MCF 10A (cell line): ENCODE measurements around the gene PTPN2. TPM values are rescaled to one million over a fixed set of nuclear protein-coding genes. Genes with fewer than 3 reads are reported as not detected.

Source experiments
- BruUV-seq: library from RNA; stranded (reverse); fragments of 400-500 nt; replicated peaks from 2 replicates; lab custom pipeline; 2021; lab: Mats Ljungman, UMichigan
- CTCF ChIA-PET: fragments of 300-600 bp; sonication (Branson Sonifier 250); formaldehyde crosslinking; extraction: SDS; loops from one replicate; lab custom pipeline; 2021; ENCODE audit warnings: antibody characterized with exemption, inconsistent platforms; lab: Yijun Ruan, JAX
- POLR2A ChIA-PET: fragments of 300-600, 350-650 bp; sonication (Branson Sonifier 250); formaldehyde crosslinking; extraction: SDS; loops from one replicate; lab custom pipeline; 2020; ENCODE audit warnings: antibody characterized with exemption, inconsistent platforms; lab: Yijun Ruan, JAX
- DNase-seq: peaks from one replicate; pipeline ENCODE4 v3.0.0-alpha.2; 2018; ENCODE audit not compliant: unreplicated experiment
- H3K27ac Mint-ChIP-seq: one replicate; pipeline ENCODE4 v1.8.0; 2022; ENCODE audit warnings: mild to moderate bottlenecking, low read depth, mixed read lengths; ENCODE audit not compliant: unreplicated experiment
- H3K27me3 Mint-ChIP-seq: one replicate; pipeline ENCODE4 v1.8.0; 2022; ENCODE audit warnings: mixed read lengths; ENCODE audit not compliant: insufficient read depth, unreplicated experiment
- H3K36me3 Mint-ChIP-seq: one replicate; pipeline ENCODE4 v1.8.0; 2022; ENCODE audit warnings: mild to moderate bottlenecking, moderate library complexity, mixed read lengths; ENCODE audit not compliant: insufficient read depth, unreplicated experiment
- H3K4me1 Mint-ChIP-seq: one replicate; pipeline ENCODE4 v1.8.0; 2022; ENCODE audit warnings: mixed read lengths; ENCODE audit not compliant: insufficient read depth, unreplicated experiment
- H3K4me3 Mint-ChIP-seq: one replicate; pipeline ENCODE4 v1.8.0; 2022; ENCODE audit warnings: mild to moderate bottlenecking, moderate library complexity, mixed read lengths; ENCODE audit not compliant: unreplicated experiment
- H3K9me3 Mint-ChIP-seq: one replicate; pipeline ENCODE4 v1.8.0; 2022; ENCODE audit warnings: mixed read lengths; ENCODE audit not compliant: unreplicated experiment
- CTCF ChIP-seq: fragments of 200-600 bp; IDR thresholded peaks from one replicate; pipeline ENCODE4 v1.8.0; 2022; ENCODE audit warnings: antibody characterized with exemption, mild to moderate bottlenecking; ENCODE audit not compliant: unreplicated experiment
- intact Hi-C: fragments of 100-400 bp; cut with micrococcal nuclease; formaldehyde crosslinking; loops from 2 replicates; pipeline ENCODE4 v1.14.1; 2022
- total RNA-seq: library from RNA; stranded (reverse); gene quantifications from 2 replicates; pipeline ENCODE4 v1.2.3, GENCODE V29; 2022

Gene PTPN2
- total RNA-seq, 1 experiment from 2014 or later = 75.2 TPM

- ChIA-PET POLR2A (no interaction called here), CTCF (no interaction called here)
- H3K4me3 Mint-ChIP-seq = no peak overlapping the region
- H3K9me3 Mint-ChIP-seq = no peaks in the 10 kb centered on the region
- intact Hi-C loops = no loop called here
- no peak overlapping the region for H3K27ac Mint-ChIP-seq
- no TSS peak for BruUV-seq
- H3K4me1 Mint-ChIP-seq = peaks cover 10% of the 10 kb centered on the region
- H3K36me3 Mint-ChIP-seq = peaks cover 24% of the 10 kb centered on the region
- no peak for DNase-seq
- H3K27me3 Mint-ChIP-seq = no peaks in the 10 kb centered on the region
- no peak for TF ChIP-seq CTCF
Observed at GRCh38 chr18:12786669-12787068, 97.4 kb downstream of the PTPN2 start.

GRCh38 chr18:12783524-12783923 is 100.5 kb downstream of the PTPN2 start:
- CTCF ChIA-PET = interaction anchor here (0.6 to 2.0 kb wide), 4 partner anchors 14 to 110 kb away, joined by 3 to 12 read pairs (median 3); no protein-coding TSS in a partner anchor
- no peak for DNase-seq
- Mint-ChIP-seq H3K36me3 (peaks cover 18% of the 10 kb centered on the region), H3K4me1 (peaks cover 10% of the 10 kb centered on the region), H3K4me3 (no peak overlapping the region), H3K27ac (peak overlapping the region; percentile 10), H3K27me3 (no peaks in the 10 kb centered on the region), H3K9me3 (no peaks in the 10 kb centered on the region)
- intact Hi-C loops = no loop called here
- POLR2A ChIA-PET = interaction anchor here (0.8 to 1.4 kb wide), 4 partner anchors 10 to 41 kb away, joined by 3 to 8 read pairs (median 5); no protein-coding TSS in a partner anchor
- no TSS peak for BruUV-seq
- no peak for TF ChIP-seq CTCF

- CTCF ChIA-PET = interaction anchor here (0.6 to 2.0 kb wide), 2 partner anchors 111 to 155 kb away, joined by 3 to 12 read pairs; no protein-coding TSS in a partner anchor
- Mint-ChIP-seq H3K4me3 (no peak overlapping the region), H3K4me1 (peaks cover 10% of the 10 kb centered on the region), H3K36me3 (peaks cover 18% of the 10 kb centered on the region), H3K9me3 (no peaks in the 10 kb centered on the region), H3K27me3 (no peaks in the 10 kb centered on the region), H3K27ac (no peak overlapping the region)
- POLR2A ChIA-PET = interaction anchor here (0.7 to 1.4 kb wide), 3 partner anchors 11 to 141 kb away, joined by 3 to 6 read pairs (median 3); no protein-coding TSS in a partner anchor
- intact Hi-C loops = no loop called here
- TF ChIP-seq CTCF = no peak
- BruUV-seq = no TSS peak
- DNase-seq = no peak
Observed at GRCh38 chr18:12782521-12782920, 101.5 kb downstream of the PTPN2 start.

- Mint-ChIP-seq H3K9me3 (no peaks in the 10 kb centered on the region), H3K4me1 (peaks cover 10% of the 10 kb centered on the region), H3K4me3 (no peak overlapping the region), H3K36me3 (peaks cover 10% of the 10 kb centered on the region), H3K27me3 (no peaks in the 10 kb centered on the region), H3K27ac (no peak overlapping the region)
- CTCF ChIA-PET = interaction anchor here (0.6 to 1.1 kb wide), 5 partner anchors 35 to 139 kb away, joined by 3 to 5 read pairs (median 3); no protein-coding TSS in a partner anchor
- POLR2A ChIA-PET = no interaction called here
- intact Hi-C loops = no loop called here
- BruUV-seq = no TSS peak
- DNase-seq = no peak
- TF ChIP-seq CTCF = no peak
Observed at GRCh38 chr18:12779456-12779855, 104.6 kb downstream of the PTPN2 start.
